Dedifferentiated amniotic fluid mesenchymal stem cell (primary cell): ENCODE data around the gene IRF4.
"Not testable (repeated sequence)": the region's sequence is repeated elsewhere in the genome, so short reads cannot be mapped to it uniquely, and the experiment has no call there.

Experiments
- DNase-seq: peaks from one replicate; pipeline ENCODE4 v3.0.0-alpha.2; 2016; ENCODE audit errors: extremely low spot score

Gene IRF4

DNA sequence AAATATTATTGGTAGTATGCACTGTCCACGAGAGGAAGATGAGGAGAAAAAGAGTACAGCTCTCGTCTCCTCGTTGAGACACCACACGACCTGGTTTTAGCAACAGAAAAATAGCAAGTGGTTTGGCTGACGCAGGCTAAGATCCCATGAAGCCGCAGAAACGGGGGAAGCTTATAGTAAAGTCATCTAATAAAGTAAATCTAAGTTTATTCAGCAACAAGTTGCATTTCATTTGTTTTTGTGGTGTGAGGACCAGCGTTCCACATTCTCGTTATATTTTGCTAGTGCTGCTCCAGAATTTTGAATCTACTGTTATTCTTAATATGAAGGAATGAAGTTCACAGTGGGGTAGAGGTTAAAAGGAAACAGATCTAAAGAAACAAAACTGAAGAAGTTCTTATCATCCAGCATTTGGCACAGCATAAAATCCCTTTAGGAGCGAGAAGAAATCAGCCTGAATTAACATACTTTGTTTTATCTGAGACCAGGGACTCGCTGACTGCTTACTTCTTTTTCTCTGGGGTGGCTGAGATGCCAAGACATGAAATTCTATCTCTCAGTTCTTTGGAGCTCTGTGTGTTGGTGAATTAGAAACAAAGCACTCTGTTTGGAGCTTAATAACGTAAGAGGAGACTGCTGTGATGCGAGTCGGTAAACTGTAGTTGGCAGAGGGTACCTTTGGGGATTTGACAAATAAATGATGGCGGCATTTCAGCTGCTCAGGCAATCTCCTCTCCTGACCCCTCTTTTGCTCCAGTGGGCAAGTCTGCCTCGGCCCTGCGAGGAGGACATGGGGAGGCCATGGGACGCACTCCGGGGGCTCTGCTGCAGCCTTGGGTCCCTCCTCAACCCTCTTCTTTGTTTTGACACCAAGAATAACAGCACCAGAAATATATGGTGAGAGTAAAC lies 24.9 kb upstream of the IRF4 start:
- no peak for DNase-seq

DNA sequence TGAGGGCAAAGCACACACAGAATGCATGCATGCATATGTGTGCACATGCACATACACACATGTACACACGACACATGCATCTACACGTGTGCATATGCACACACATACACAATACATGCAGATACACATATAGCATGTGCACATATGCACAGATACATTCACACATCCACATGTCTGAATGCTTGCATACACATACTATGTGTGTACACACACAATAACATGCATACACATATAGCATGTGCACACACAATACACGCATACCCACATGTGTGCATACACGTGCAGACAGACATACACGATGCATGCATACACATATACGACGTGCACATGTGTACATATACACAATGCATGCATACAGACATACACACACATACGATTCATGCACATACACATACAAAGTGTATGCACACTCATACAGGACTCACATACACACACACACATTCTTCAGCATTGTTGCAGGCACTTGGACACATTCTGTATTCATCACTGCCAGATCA lies 24.2 kb upstream of the IRF4 start:
- DNase-seq: no peak

DNA sequence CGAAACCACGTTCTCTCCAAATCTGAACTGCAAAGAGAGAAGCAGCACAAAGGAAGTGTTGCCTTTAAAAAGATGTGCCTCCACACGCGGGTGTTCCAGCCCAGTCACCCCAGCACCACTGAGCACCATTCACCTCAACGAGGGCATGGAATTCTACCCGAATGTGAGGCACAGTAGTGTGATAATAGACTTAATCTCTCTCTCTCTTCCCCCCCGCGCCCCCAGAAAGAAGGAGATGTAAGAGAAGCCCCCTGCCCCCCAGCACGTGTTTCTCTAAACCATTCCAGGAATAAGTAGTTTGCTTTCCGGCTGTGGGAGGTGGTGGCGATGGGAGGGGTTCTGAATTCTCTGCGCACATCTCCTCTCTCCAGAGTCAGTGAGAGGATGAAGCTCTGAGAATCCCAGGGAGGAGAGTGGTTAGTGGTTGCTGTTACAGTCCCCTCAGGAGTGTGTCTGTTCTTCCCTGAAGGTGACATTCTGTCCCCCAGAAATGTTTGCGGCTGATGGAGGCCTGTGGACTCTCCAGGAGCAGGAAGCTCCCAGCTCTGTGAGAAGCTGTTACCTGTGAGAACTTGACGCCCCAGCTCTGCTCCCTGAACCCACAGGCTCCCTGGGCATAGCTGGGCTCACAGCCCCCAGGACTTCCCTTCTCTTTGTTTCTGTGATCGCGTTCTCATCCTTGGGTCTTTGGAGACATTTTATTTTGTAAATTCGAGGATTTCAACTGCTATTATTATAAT lies 23.5 kb upstream of the IRF4 start:
- DNase-seq: no peak

DNA sequence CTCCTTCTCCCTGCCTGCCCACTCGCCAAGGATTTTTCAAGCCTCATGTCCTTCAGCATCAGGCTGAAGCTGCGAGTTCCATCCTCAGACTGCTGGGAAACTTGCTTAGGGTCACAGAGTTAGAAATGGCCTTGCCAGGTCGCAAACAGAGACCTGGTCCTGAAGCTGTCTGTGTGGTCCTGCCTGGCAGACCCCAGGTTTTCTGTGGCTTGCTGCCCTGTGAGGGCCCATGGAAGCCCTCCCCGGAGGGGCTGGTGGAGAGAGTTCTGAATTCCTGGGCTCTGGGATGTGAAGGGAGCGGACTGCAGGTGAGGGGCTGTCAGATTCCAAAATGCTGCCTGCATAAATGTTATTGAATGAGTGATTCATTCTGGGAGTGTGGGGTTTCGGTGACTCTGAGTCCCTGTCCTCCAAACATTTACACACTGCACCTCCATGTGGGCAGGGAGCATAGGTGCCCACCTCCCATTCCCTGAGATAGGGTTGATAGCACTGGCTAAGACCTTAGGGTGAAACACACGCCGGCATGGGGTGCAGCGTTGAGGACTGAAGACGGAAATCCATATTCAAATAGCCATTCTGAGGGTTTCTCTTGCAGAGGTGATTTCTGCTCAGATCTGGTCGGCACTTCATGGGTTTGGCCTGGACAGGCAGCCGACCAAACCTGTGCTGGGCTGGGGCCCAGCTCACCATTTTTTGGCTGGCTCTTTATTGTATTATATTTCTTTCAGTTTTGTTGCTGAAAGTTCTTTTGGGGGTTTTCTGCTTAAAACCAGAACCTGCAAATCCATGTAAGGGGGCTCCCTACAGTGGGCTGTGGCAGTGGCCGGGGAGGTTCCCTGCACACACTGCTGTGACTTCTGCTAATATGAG lies 21.8 kb upstream of the IRF4 start:
- DNase-seq: no peak

DNA sequence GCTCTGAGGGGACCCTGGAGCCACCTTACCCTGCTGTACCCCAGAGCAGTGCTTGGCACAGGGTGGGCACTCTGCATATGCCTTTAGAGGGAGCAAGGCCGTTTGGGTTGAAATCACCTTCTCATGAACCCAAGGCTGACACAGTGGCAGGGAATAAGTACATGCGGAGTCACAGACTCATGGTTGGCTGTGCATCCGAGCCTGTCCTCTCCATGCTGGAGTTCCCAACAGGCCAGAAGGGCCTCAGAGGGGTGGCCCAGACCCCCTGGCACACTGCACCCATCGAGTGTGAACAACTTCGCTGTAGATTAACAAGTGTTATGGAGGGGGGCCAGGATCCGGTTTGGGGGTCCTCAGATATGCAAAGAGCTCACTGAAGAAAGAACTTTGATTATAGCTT lies 21.0 kb upstream of the IRF4 start:
- no peak for DNase-seq

DNA sequence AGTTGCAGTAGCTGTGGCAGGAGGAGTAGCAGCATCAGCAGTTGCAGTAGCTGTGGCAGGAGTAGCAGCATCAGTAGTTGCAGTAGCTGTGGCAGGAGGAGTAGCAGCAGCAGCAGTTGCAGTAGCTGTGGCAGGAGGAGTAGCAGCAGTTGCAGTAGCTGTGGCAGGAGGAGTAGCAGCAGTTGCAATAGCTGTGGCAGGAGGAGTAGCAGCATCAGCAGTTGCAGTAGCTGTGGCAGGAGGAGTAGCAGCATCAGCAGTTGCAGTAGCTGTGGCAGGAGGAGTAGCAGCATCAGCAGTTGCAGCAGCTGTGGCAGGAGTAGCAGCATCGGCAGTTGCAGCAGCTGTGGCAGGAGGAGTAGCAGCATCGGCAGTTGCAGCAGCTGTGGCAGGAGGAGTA lies 19.7 kb upstream of the IRF4 start:
- DNase-seq: not testable (repeated sequence)

DNA sequence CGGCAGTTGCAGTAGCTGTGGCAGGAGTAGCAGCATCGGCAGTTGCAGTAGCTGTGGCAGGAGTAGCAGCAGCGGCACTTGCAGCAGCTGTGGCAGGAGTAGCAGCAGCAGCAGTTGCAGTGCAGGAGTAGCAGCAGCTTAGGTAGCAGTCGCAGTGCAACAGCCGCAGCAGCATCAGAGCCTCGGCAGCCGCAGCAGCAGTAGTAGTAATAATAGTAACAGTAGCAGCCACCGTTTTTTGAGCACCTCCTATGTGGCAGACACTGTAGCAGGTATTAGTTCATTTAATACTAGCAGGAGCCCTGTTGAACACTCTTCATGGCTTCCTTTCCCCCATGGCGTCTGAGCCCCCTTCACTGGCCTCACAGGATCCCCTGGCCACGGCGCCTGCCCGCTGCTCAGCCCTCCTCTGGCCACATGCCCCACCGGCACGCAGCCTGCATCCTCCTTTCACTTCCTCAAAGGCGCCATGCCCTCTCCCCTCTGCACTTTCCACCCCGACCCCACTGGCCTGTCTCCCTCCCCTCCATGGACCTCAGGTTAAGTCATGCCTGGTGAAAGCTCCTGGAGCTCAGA lies 19.1 kb upstream of the IRF4 start:
- DNase-seq: no peak

DNA sequence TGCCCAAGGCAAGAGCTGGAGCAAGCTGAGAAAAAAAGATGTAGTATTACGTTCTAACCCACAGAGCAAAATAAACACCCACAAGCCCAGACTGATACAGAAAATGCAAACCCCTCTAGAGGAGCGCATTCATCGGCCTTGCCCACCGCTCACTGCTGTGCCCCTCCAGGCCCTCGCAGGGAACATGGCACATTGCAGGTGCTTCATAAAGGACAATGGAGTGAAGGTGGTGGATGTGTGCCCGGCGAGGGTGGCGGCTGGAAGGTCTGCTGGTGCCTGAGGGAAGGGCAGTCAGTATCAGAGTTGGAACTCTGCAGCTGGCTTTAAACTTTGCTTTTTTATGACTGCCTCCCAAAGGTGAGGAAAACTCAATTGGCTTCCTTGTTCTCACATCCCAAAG lies 18.5 kb upstream of the IRF4 start:
- no peak for DNase-seq

DNA sequence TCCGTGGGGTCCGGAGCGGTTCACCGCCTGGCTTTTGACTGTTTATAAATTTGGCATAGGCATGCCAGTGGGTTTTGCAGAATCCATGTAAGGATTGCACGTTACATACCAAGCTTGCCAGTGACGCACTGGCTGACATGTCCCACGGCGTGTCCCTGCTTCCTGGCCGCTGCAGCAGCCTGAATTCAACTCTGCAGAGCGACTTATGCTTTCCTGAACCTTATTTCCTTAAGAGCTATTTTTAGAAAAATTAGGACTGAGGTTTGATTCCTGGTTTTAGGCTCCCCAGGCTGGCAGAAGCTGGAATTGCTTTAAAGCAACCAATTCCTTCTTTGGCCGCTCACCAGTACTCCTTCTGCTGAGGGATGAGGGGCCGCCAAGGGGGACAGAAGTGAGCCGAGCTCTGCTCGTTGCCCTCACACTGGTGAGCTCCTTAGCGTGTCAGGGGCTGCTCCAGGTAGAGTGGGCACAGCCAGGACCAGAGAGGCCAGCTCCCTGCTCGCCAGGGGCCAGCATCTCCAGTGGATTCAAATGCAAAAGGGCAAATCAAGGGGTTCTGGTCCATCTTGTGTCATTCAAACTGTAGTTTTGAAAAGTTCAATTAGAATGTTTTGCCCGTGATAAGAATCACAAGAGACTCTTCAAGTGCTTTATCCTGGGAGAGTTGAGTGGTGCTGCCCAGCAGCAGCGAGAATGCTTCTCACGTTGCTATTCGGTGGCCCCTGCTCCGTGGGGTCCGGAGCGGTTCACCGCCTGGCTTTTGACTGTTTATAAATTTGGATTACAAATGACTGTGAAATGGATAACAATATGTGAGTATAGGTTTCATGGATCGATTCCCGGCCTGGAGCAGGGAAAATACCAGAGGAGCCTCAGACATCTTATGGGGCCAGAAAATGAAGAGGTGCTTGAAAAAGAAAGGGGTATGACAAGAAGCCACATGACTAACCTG lies 17.5 kb upstream of the IRF4 start:
- DNase-seq: no peak

DNA sequence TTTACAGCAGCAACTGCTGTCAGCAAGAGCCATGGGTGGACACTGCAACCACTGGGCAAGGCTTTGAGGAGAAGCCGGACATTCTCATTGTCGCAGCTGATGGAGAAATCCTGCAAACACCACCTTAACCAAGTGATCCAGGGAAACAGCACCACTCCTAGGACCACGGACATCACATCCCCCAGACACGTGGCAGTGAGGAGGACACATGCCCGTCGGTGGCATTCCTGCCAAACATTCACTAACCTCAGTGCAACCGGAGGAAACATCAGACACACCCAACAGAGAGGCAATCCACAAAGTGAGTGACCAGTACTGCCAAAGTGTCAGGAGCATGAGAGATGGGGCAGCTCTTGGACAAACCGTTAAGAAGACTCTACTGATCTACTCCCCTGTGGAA lies 16.6 kb upstream of the IRF4 start:
- no peak for DNase-seq

DNA sequence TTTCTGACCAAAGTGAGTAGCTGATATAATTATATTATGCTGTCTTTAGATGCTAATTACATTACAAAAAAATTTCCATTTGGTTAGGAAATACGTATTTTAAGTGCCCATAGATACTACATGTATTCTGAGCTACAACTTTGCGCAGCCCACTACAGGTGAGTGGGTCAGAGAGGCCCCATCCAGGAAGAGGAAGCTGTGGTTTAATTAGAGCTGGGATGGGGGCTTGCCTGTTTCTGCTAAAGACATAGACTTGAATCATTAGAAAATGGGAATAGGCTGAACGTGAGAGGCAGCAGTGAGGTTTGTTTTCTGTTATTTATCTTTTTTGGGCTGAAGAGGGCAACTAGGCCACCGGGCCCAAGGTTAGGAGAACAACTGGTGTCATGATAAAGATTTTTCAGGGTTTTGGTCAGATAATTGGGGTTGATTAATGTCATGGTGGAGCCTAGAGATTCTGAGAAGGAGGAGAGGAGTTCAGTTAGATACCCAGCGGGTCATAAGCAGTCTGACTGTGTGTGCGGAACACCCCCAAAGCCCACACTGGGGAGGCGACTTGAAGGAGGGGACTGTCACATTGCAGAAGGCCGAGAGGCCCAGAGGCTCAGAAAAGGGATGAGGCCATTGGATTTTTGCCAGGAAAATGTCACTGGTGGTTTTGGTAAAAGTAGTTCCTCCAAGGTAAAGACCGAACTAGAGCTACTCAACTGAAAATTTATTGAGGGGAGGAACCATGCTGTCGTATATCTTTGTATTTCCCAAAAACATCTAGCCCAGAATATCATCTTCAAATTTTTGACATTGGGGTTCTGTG lies 14.5 kb upstream of the IRF4 start:
- DNase-seq: no peak

DNA sequence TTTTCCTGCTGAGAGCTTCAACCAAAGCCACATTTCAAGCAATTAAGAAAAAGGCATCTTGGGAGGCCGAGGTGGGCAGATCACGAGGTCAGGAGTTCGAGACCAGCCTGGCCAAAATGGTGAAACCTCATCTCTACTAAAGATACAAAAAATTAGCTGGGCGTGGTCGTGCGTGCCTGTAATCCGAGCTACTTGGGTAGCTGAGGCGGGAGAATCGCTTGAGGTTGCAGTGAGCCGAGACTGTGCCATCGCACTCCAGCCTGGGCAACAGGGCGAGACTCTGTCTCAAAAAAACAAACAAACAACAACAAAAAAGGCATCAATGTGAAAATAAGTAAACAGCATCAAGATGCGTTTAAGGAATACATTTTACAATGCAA lies 13.9 kb upstream of the IRF4 start:
- DNase-seq: not testable (repeated sequence)

DNA sequence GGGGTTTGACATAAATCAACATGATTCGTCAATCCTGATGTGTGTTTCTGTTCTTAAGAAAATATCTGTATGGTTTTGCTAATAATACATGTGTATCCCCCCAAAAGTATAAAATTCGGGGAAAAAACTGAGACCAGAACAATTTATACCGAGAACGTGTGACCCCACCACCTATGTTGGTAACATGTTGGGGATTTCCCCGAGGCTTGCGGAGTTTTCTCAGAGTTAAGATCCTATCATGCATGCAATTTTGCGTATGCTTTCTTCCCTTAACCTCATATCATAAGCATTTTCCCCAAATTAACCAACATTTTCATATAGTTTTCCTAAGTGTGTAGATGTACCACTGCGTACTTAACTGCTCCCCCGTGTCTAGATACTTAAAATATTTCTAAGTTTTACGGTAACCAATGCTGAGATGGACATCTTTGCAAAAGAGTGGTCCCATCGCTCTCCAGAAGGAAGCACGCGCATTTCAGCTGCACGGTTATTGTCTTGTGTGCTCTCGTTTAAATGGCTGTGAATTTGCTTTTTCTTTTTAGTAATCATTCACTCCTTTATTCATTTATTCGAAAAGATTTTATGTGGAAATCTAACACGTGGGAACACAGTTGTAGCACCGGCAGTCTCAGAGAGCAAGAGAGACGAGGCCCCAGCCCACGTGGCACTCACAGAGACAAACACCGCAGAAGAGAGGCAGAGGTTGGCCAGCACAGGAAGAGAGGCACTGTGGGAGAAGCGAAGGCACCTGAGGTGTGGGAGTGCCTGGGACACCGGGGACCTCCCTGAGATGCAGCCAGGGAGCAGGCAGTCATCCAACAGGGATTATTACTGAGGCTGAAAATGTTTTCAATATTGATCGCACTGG lies 13.2 kb upstream of the IRF4 start:
- DNase-seq: no peak

DNA sequence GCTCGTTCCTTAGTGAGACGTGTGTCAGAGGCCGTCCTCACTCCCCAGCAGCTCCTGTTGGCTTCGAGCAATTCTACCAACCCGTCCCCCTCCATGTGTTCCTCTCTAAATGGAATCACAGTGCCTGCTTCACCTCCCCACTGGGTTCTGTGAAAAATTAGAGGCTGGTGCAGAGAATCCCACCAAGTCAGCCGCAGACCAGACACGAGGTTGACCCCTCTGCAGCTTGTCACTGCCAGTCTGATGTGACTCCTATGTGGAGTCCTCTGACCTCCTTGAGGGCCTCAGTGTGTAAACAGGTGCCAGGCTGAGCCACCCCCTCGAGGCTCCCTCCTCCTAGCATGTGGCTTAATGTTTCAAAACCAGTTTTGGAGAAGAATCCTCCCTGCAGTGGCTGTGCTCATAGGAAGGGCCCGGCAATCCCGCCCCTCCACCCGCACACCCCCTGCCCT lies 12.6 kb upstream of the IRF4 start:
- DNase-seq: no peak

DNA sequence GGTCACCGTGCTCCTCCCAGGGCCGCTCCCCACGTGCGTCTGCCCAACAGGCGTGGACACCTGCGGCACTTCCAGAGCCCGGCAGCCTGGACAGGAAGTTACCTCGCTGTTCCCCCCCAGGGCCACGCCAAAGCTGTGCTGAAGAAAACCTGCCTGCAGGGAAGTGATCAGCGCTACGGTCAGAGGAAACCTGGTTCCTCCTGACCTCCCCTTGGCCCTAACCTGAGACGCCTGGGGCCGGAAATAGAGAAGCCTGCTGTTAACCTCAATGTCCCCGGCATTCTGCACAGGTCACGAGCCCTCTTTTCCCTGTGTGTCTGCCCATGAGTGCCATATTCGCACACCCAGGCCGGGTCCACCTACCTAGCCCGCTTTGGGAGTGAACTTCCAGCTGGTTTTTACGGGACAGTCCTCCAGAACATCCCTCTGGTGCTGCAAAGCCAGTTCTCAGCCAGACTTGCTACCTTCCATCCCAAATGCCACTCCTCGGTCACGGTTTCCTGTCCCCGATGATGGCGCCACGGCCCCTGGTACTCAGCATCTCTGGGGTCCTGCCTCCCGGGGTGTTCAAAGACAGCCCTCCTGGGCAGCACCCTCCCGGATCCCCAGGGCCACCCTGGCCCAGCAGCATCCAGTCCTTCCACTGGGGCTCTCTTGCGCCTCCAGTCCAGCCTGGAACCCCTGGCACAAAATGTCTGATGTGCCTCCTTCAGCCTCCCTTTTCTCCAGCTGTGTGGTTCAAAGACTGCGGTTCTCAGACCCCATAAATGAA lies 12.0 kb upstream of the IRF4 start:
- DNase-seq: no peak

DNA sequence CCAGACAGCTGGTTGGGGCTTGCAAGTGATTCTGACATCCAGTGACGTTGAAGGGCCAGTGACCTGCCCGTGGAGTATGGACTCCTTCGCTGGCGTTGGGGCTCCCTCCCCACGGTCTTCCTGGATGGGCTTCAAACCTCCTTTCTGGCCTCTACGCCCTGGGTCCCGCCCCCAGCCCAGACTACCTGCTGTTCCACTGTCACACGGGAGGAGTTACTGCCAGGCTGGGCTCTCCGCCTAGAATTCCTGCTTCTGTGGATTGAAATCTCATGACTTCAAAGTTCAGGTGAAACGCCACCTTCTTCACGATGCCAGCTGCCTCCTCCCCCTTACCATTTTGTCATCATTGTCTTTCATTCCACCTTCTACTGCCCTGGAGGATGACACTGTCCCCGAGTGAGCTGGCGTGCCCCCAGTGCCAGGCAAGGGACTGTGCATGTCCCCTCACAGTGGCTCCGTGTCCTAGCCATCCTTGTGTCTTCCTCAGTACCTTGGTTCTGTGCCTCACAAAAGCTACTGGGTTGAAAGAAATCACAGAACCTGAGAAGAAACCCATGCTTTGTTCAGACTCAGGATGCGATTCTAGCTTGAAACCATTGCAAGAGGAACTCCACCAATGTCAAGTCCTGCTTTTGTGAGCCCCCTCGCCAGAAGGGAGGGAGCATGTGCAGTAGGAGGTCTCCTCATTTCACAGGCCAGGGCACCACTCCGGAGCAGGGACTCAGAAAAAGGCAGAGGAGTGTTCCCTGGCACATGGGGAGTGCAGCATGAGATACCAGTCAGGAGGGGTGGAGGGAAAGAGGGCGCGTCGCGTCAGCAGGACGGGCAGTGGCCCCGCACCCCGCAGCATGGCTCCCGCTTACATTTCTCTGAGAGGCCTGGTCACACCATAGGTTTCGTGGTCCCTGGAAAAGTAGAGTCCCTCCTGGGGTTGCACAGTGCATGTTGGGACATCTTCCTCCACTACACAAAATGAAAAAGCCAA lies 11.0 kb upstream of the IRF4 start:
- no peak for DNase-seq
